Neural cell (in vitro differentiated cells): ENCODE data around the gene ALDH7A1. TPM values are rescaled to one million over a fixed set of nuclear protein-coding genes. Genes with fewer than 3 reads are reported as not detected.

Experiments used
- H2AFZ ChIP-seq: fragments of 200-600, 300-800 bp; sonication (generic), shearing (Covaris generic); 2 replicates; pipeline ENCODE4 v1.6.0; 2014; ENCODE audit warnings: low read depth, mild to moderate bottlenecking, antibody characterized with exemption, low read length, moderate library complexity
- H3F3A ChIP-seq: fragments of 200-600 bp; shearing (Covaris generic); 2 replicates; pipeline ENCODE4 v1.6.1; 2016; ENCODE audit warnings: mild to moderate bottlenecking, moderate library complexity, mixed read lengths, antibody characterized with exemption, low read length; ENCODE audit not compliant: insufficient read depth, poor library complexity, severe bottlenecking
- H3K27ac ChIP-seq: fragments of 200-600, 300-800 bp; sonication (generic), shearing (Covaris generic); 2 replicates; pipeline ENCODE4 v1.5.1; 2014; ENCODE audit warnings: mild to moderate bottlenecking, low read length, moderate library complexity
- H3K27me3 ChIP-seq: fragments of 300-800, 200-600 bp; sonication (generic), shearing (Covaris generic); 2 replicates; pipeline ENCODE4 v1.6.0; 2014; ENCODE audit warnings: mild to moderate bottlenecking, low read depth, low read length, moderate library complexity; ENCODE audit not compliant: insufficient read depth
- H3K36me3 ChIP-seq: fragments of 300-800, 200-600 bp; sonication (generic), shearing (Covaris generic); 2 replicates; pipeline ENCODE4 v1.5.1; 2014; ENCODE audit warnings: mild to moderate bottlenecking, antibody characterized with exemption, low read length, moderate library complexity; ENCODE audit not compliant: insufficient read depth
- H3K4me2 ChIP-seq: fragments of 300-800, 200-600 bp; sonication (generic), shearing (Covaris generic); 2 replicates; pipeline ENCODE4 v1.6.0; 2014; ENCODE audit warnings: mild to moderate bottlenecking, low read length
- H3K4me3 ChIP-seq: fragments of 300-800, 200-600 bp; sonication (generic), shearing (Covaris generic); 2 replicates; pipeline ENCODE4 v1.5.1; 2014; ENCODE audit warnings: mild to moderate bottlenecking, low read length, moderate library complexity
- H3K79me2 ChIP-seq: fragments of 200-600 bp; shearing (Covaris generic); replicated peaks from 2 replicates; pipeline ENCODE4 v1.6.0; 2014; ENCODE audit warnings: mild to moderate bottlenecking, low read length, moderate library complexity; ENCODE audit not compliant: insufficient read depth
- H3K9ac ChIP-seq: fragments of 300-800, 200-600 bp; sonication (generic), shearing (Covaris generic); 2 replicates; pipeline ENCODE4 v1.6.1; 2016; ENCODE audit warnings: mild to moderate bottlenecking, low read length, mixed read lengths
- H3K9me2 ChIP-seq: fragments of 200-600 bp; shearing (Covaris generic); 2 replicates; pipeline ENCODE4 v1.6.1; 2016; ENCODE audit warnings: mild to moderate bottlenecking, low read length, mixed read lengths; ENCODE audit not compliant: insufficient read depth
- H3K9me3 ChIP-seq: fragments of 200-600, 300-800 bp; sonication (generic), shearing (Covaris generic); 2 replicates; pipeline ENCODE4 v1.6.1; 2016; ENCODE audit warnings: mild to moderate bottlenecking, mixed run types, low read length, moderate library complexity, mixed read lengths
- H4K20me1 ChIP-seq: fragments of 200-600 bp; shearing (Covaris generic); 2 replicates; pipeline ENCODE4 v1.6.1; 2016; ENCODE audit warnings: mild to moderate bottlenecking, mixed run types; ENCODE audit not compliant: insufficient read depth
- CTCF ChIP-seq: fragments of 450-650 bp; IDR thresholded peaks from 2 replicates; pipeline ENCODE4 v1.5.1; 2014; ENCODE audit warnings: antibody characterized with exemption, mild to moderate bottlenecking, moderate library complexity; ENCODE audit not compliant: poor library complexity, severe bottlenecking
- EP300 ChIP-seq: fragments of 450-650 bp; conservative IDR thresholded peaks from 2 replicates; pipeline ENCODE4 v1.6.1; 2014; ENCODE audit warnings: antibody characterized with exemption, mild to moderate bottlenecking, moderate library complexity; ENCODE audit not compliant: poor library complexity, severe bottlenecking
- EZH2 ChIP-seq: fragments of 200-600, 300-800 bp; shearing (Covaris generic), sonication (generic); IDR thresholded peaks from 2 replicates; pipeline ENCODE4 v1.6.1; 2014; ENCODE audit warnings: antibody characterized with exemption, low read length, borderline replicate concordance, mild to moderate bottlenecking; ENCODE audit not compliant: insufficient read depth, poor library complexity, severe bottlenecking
- MXI1 ChIP-seq: fragments of 450-650 bp; conservative IDR thresholded peaks from 2 replicates; pipeline ENCODE4 v1.6.1; 2014; ENCODE audit warnings: antibody characterized with exemption, mild to moderate bottlenecking; ENCODE audit not compliant: poor library complexity, severe bottlenecking
- POLR2AphosphoS5 ChIP-seq: IDR thresholded peaks from 2 replicates; pipeline ENCODE4 v1.6.1; 2012
- RAD21 ChIP-seq: fragments of 450-650 bp; conservative IDR thresholded peaks from 2 replicates; pipeline ENCODE4 v1.6.1; 2014; ENCODE audit warnings: antibody characterized with exemption, mild to moderate bottlenecking, moderate library complexity
- REST ChIP-seq: IDR thresholded peaks from 2 replicates; pipeline ENCODE4 v1.6.1; 2012; ENCODE audit warnings: borderline replicate concordance
- SMC3 ChIP-seq: fragments of 450-650 bp; conservative IDR thresholded peaks from 2 replicates; pipeline ENCODE4 v1.6.1; 2014; ENCODE audit warnings: antibody characterized with exemption, mild to moderate bottlenecking, moderate library complexity; ENCODE audit not compliant: poor library complexity
- TAF1 ChIP-seq: IDR thresholded peaks from 2 replicates; pipeline ENCODE4 v1.6.1; 2012; ENCODE audit warnings: low read depth
- polyA plus RNA-seq: library from polyadenylated mRNA; depleted of rRNA; stranded (reverse); fragments of >200 nt; gene quantifications from 2 replicates; pipeline ENCODE4 v1.2.3, GENCODE V29; 2014

The ALDH7A1 gene
- polyA plus RNA-seq, 1 donor from 2014 or later: 23.4 TPM

GRCh38 chr5:126499278-126499677 lies 95.7 kb downstream of the ALDH7A1 start:
- no peaks in the 10 kb centered on the region for H3K9me2 ChIP-seq
- no peaks in the 10 kb centered on the region for H3K79me2 ChIP-seq
- H3K4me2 ChIP-seq: no peak overlapping the region
- H3K27ac ChIP-seq: no peak overlapping the region
- no peaks in the 10 kb centered on the region for H4K20me1 ChIP-seq
- peaks cover 3% of the 10 kb centered on the region for H3F3A ChIP-seq
- no peak overlapping the region for H3K4me3 ChIP-seq
- no peak for TF ChIP-seq MXI1
- no peak for TF ChIP-seq POLR2AphosphoS5
- no peak for TF ChIP-seq EZH2
- no peaks in the 10 kb centered on the region for H3K9me3 ChIP-seq
- H3K27me3 ChIP-seq: no peaks in the 10 kb centered on the region
- no peak overlapping the region for H2AFZ ChIP-seq
- no peak overlapping the region for H3K9ac ChIP-seq
- H3K36me3 ChIP-seq: no peaks in the 10 kb centered on the region

- no peaks in the 10 kb centered on the region for H4K20me1 ChIP-seq
- no peak for TF ChIP-seq REST
- TF ChIP-seq CTCF: no peak
- TF ChIP-seq RAD21: no peak
- no peak for TF ChIP-seq SMC3
- no peak for TF ChIP-seq EP300
- no peak for TF ChIP-seq POLR2AphosphoS5
- TF ChIP-seq EZH2: no peak
- no peak for TF ChIP-seq TAF1
- no peak for TF ChIP-seq MXI1
- H3K79me2 ChIP-seq: no peaks in the 10 kb centered on the region
- H3K4me2 ChIP-seq: no peak overlapping the region
- H3K27me3 ChIP-seq: no peaks in the 10 kb centered on the region
- no peaks in the 10 kb centered on the region for H3K9me2 ChIP-seq
- H3K4me3 ChIP-seq: no peak overlapping the region
- no peak overlapping the region for H3K27ac ChIP-seq
- no peaks in the 10 kb centered on the region for H3K9me3 ChIP-seq
- H2AFZ ChIP-seq: no peak overlapping the region
- H3K9ac ChIP-seq: no peak overlapping the region
- no peaks in the 10 kb centered on the region for H3K36me3 ChIP-seq
- H3F3A ChIP-seq: no peaks in the 10 kb centered on the region
These were observed 97.5 kb downstream of the ALDH7A1 start for GRCh38 chr5:126497506-126497905.

- Histone ChIP-seq H3K36me3 (no peaks in the 10 kb centered on the region), H3K27ac (no peak overlapping the region), H3F3A (no peaks in the 10 kb centered on the region), H3K4me3 (no peak overlapping the region), H3K79me2 (no peaks in the 10 kb centered on the region), H3K9me2 (no peaks in the 10 kb centered on the region), H3K9ac (no peak overlapping the region), H4K20me1 (no peaks in the 10 kb centered on the region), H3K9me3 (no peaks in the 10 kb centered on the region), H3K27me3 (no peaks in the 10 kb centered on the region), H2AFZ (no peak overlapping the region), H3K4me2 (no peak overlapping the region)
- TF ChIP-seq TAF1 (no peak), CTCF (no peak), SMC3 (no peak), POLR2AphosphoS5 (no peak), RAD21 (no peak), EP300 (no peak), MXI1 (no peak), EZH2 (no peak), REST (no peak)
These were observed 100.6 kb downstream of the ALDH7A1 start for GRCh38 chr5:126494393-126494792.
